Endothelial cell of umbilical vein (primary cell): ENCODE results near the gene POLR2E. TPM values are rescaled to one million over a fixed set of nuclear protein-coding genes. Genes with fewer than 3 reads are reported as not detected.

Source experiments
- BruUV-seq: library from RNA; stranded (reverse); fragments of 400-500 nt; replicated peaks from 2 replicates; lab custom pipeline; 2021; lab: Mats Ljungman, UMichigan
- CTCF ChIA-PET: fragments of 300-600, 350-600 bp; sonication (Branson Sonifier 250); formaldehyde crosslinking; loops from one replicate; lab custom pipeline; 2021; ENCODE audit warnings: antibody characterized with exemption, inconsistent platforms; lab: Charles Lee
- POLR2A ChIA-PET: fragments of 300-600, 350-600 bp; sonication (Branson Sonifier 250); formaldehyde crosslinking; loops from one replicate; lab custom pipeline; 2021; ENCODE audit warnings: antibody characterized with exemption, inconsistent platforms; lab: Charles Lee
- DNase-seq: peaks from one replicate; pipeline ENCODE4 v3.0.0-alpha.2; 2011; ENCODE audit warnings: low read depth, low spot score
- FAIRE-seq: peaks from 2 replicates; lab custom pipeline; 2011; peaks lifted over from hg19 to GRCh38; lab: Jason Lieb, UNC
- H2AFZ ChIP-seq: 2 replicates; pipeline ENCODE4 v1.6.0; 2012; ENCODE audit warnings: low read depth, low read length, control low read depth, inconsistent platforms
- H3K27ac ChIP-seq: 2 replicates; pipeline ENCODE4 v1.5.1; 2011; ENCODE audit warnings: low read depth, mild to moderate bottlenecking, control low read depth, low read length, moderate library complexity; ENCODE audit not compliant: insufficient read depth
- H3K27me3 ChIP-seq, 2 experiments: 2 replicates each; pipeline versions ENCODE4 v1.6.0 to v1.6.1; 2011; ENCODE audit warnings: low read length in 2 of 2, mixed read lengths in 1 of 2; ENCODE audit not compliant: control insufficient read depth in 2 of 2, insufficient read depth in 2 of 2
- H3K36me3 ChIP-seq, 2 experiments: 2 replicates in 1 of 2; 3 replicates in 1 of 2; pipeline ENCODE4 v1.5.1; 2011; ENCODE audit warnings: low read length in 2 of 2, mild to moderate bottlenecking in 1 of 2, moderate library complexity in 1 of 2; ENCODE audit not compliant: control insufficient read depth in 2 of 2, insufficient read depth in 2 of 2; ENCODE audit errors: extremely low read depth in 1 of 2
- H3K4me1 ChIP-seq: 3 replicates; pipeline ENCODE4 v1.5.1; 2011; ENCODE audit warnings: mild to moderate bottlenecking, low read length; ENCODE audit not compliant: control insufficient read depth, insufficient read depth; ENCODE audit errors: extremely low read depth
- H3K4me2 ChIP-seq: 2 replicates; pipeline ENCODE4 v1.6.1; 2011; ENCODE audit warnings: low read length, control low read depth, mixed read lengths; ENCODE audit not compliant: insufficient read depth
- H3K4me3 ChIP-seq, 3 experiments: fragments of 200-600 bp in 1 of 3; sonication (generic), shearing (Covaris generic) in 1 of 3; replicated peaks in 1 of 3; 2 replicates each; pipeline ENCODE4 v1.5.1; 2011 to 2016; ENCODE audit warnings: control low read depth in 3 of 3, low read length in 3 of 3, mild to moderate bottlenecking in 2 of 3, inconsistent platforms in 1 of 3, low read depth in 1 of 3, moderate library complexity in 1 of 3; ENCODE audit not compliant: insufficient read depth in 1 of 3
- H3K79me2 ChIP-seq: 2 replicates; pipeline ENCODE4 v1.6.0; 2012; ENCODE audit warnings: low read length, inconsistent platforms; ENCODE audit not compliant: control insufficient read depth, insufficient read depth
- H3K9ac ChIP-seq: replicated peaks from 2 replicates; pipeline ENCODE3; 2011; ENCODE audit warnings: low read length, control low read depth; ENCODE audit not compliant: insufficient read depth; ENCODE audit errors: extremely low read depth
- H3K9me1 ChIP-seq: replicated peaks from 3 replicates; pipeline ENCODE4 v1.6.0; 2011; ENCODE audit warnings: mild to moderate bottlenecking, low read length; ENCODE audit not compliant: control insufficient read depth, insufficient read depth; ENCODE audit errors: extremely low read depth
- H3K9me3 ChIP-seq: replicated peaks from 2 replicates; pipeline ENCODE4 v1.5.1; 2012; ENCODE audit warnings: low read length, inconsistent platforms; ENCODE audit not compliant: control insufficient read depth, insufficient read depth
- H4K20me1 ChIP-seq: replicated peaks from 2 replicates; pipeline ENCODE3; 2011; ENCODE audit warnings: mild to moderate bottlenecking, low read length; ENCODE audit not compliant: control insufficient read depth, insufficient read depth; ENCODE audit errors: extremely low read depth
- CTCF ChIP-seq, 2 donors: IDR thresholded peaks; 1 replicate in 1 of 2; 2 replicates in 1 of 2; pipeline ENCODE4 v1.5.1; 2011; ENCODE audit warnings: low read length in 2 of 2, mild to moderate bottlenecking in 2 of 2, moderate library complexity in 2 of 2, control low read depth in 1 of 2, inconsistent platforms in 1 of 2, low read depth in 1 of 2; ENCODE audit not compliant: insufficient read depth in 1 of 2; ENCODE audit errors: extremely low read depth in 1 of 2
- EZH2 ChIP-seq: IDR thresholded peaks from 2 replicates; pipeline ENCODE4 v1.6.1; 2012; ENCODE audit warnings: borderline replicate concordance, low read depth, mild to moderate bottlenecking, moderate library complexity, low read length, inconsistent platforms; ENCODE audit not compliant: severe bottlenecking
- MYC ChIP-seq: IDR thresholded peaks from one replicate; pipeline ENCODE4 v1.6.1; 2011; ENCODE audit warnings: mild to moderate bottlenecking, low read depth, low read length
- POLR2AphosphoS5 ChIP-seq: IDR thresholded peaks from 2 replicates; pipeline ENCODE4 v1.6.1; 2012; ENCODE audit warnings: low read depth, mild to moderate bottlenecking, control low read depth, low read length, moderate library complexity; ENCODE audit not compliant: insufficient read depth
- dilution Hi-C: fragments of 300-500 bp; cut with MboI; formaldehyde crosslinking; loops from one replicate; pipeline ENCODE4 v1.15.0; 2019; ENCODE audit warnings: low sequenced_read_pairs; ENCODE audit not compliant: extremely low pct_ligation_motif_present
- intact Hi-C: fragments of 100-400 bp; cut with micrococcal nuclease; formaldehyde crosslinking; loops from one replicate; pipeline ENCODE4 v1.10.0; 2022
- polyA plus RNA-seq, 4 experiments: library from polyadenylated mRNA; depleted of rRNA in 3 of 4; stranded (reverse) in 3 of 4; unstranded in 1 of 4; fragments of >200 nt; gene quantifications; 2 replicates each; pipeline versions ENCODE4 v1.2.1 to v1.2.3, GENCODE V29; 2011 to 2012; ENCODE audit warnings: missing spikeins in 1 of 4
- total RNA-seq: library from RNA; stranded (reverse); gene quantifications from 2 replicates; pipeline ENCODE4 v1.2.3, GENCODE V29; 2021
- TF ChIP-seq, protein P1 (sequence below): IDR thresholded peaks from 2 replicates; pipeline ENCODE4 v1.6.1; 2011; ENCODE audit not compliant: insufficient read depth, insufficient read length

The POLR2E gene
- total and polyA plus RNA-seq, 2 donors (not counting 3 experiments of a cell fraction or from before 2014, with no cell fraction given), result 272 to 344 TPM

GRCh38 chr19:1052349-1052975 is 42.7 kb downstream of the POLR2E start:
- intact Hi-C loops, result no loop called here
- CTCF ChIA-PET, result interaction anchor here (0.9 kb wide), 1 partner anchor 12 kb away, joined by 4 read pairs; no protein-coding TSS in a partner anchor

More at GRCh38 chr19:1052349-1052975, 42.7 kb downstream of the POLR2E start:
- DNase-seq (no peak), FAIRE-seq (no peak)
- H3K9me3 ChIP-seq, result no peaks in the 10 kb centered on the region
- H3K36me3 ChIP-seq, result no peaks in the 10 kb centered on the region
- H3K9me1 ChIP-seq, result no peaks in the 10 kb centered on the region
- H4K20me1 ChIP-seq, result no peaks in the 10 kb centered on the region
- no peaks in the 10 kb centered on the region for H3K79me2 ChIP-seq
- no peak overlapping the region for H3K4me3 ChIP-seq
- no peaks in the 10 kb centered on the region for H3K4me1 ChIP-seq
- H3K27me3 ChIP-seq, result no peaks in the 10 kb centered on the region
- no peak overlapping the region for H3K9ac ChIP-seq
- dilution Hi-C loops, result no loop called here
- TF ChIP-seq POLR2AphosphoS5 (no peak), CTCF (IDR thresholded peaks at IDR 0.05; ENCODE audit: extremely low read depth in 1 of 2, insufficient read depth in 1 of 2, low read depth in 1 of 2, low read length in 2 of 2) (no peak), EZH2 (no peak), MYC (no peak)
- TF ChIP-seq, protein P1, sequence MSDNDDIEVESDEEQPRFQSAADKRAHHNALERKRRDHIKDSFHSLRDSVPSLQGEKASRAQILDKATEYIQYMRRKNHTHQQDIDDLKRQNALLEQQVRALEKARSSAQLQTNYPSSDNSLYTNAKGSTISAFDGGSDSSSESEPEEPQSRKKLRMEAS, result no peak
- no peak overlapping the region for H3K27ac ChIP-seq
- no peak overlapping the region for H3K4me2 ChIP-seq
- POLR2A ChIA-PET, result no interaction called here
- no peak overlapping the region for H2AFZ ChIP-seq
- no TSS peak for BruUV-seq
